Renal cortical epithelial cell (primary cell): Measurements from ENCODE around the gene ODAD2. TPM values are rescaled to one million over a fixed set of nuclear protein-coding genes. Genes with fewer than 3 reads are reported as not detected.

Experiments
- DNase-seq: peaks from one replicate; pipeline ENCODE4 v3.0.0-alpha.2; 2011; ENCODE audit warnings: low read depth
- total RNA-seq: library from RNA; depleted of rRNA; stranded (reverse); fragments of >200 nt; gene quantifications from 2 replicates; pipeline ENCODE4 v1.2.3, GENCODE V29; 2014

ODAD2 gene
- total RNA-seq, 1 donor from 2014 or later = 1.2 TPM

- no peak for DNase-seq
Measured at GRCh38 chr10:27771231-27771630, 227.6 kb downstream of the ODAD2 start.

DNA sequence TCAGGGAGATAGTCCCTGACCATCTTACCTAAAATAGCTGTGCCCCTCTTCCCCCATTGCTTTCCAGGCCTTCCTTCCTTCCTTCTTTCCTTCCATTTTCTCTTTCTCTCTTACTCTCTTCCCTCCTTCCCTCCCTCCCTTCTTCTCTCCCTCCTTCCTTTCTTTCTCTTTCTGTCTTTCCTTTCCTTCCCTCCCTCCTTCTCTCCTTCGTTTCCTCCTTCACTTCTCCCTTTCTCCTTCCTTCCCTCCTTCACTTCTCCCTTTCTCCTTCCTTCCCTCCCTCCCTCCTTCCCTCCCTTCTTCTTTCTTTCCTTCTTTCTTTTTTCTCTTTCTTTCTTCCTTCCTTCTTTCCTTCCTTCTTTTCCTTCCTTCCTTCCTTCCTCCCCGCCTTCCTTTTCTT, 228.7 kb downstream of the ODAD2 start:
- DNase-seq = no peak
